H1 (cell line): ENCODE measurements around the gene NOC4L. TPM values are rescaled to one million over a fixed set of nuclear protein-coding genes. Genes with fewer than 3 reads are reported as not detected.
A peak's percentile ranks its signal among the peaks of the same experiment; 100 is the strongest.

ENCODE experiments used
- CTCF ChIA-PET: fragments of 300-600 bp; sonication (Branson Sonifier 250); formaldehyde crosslinking; loops from one replicate; lab custom pipeline; 2021; ENCODE audit not compliant: partially characterized antibody; lab: Charles Lee
- POLR2A ChIA-PET: fragments of 300-600 bp; sonication (Branson Sonifier 250); formaldehyde crosslinking; loops from one replicate; lab custom pipeline; 2021; ENCODE audit warnings: inconsistent platforms; ENCODE audit not compliant: partially characterized antibody; lab: Charles Lee
- DNase-seq, 2 experiments: peaks; one replicate each; pipeline versions ENCODE4 v3.0.0 to v3.0.0-alpha.2; 2010 to 2022; ENCODE audit warnings: low spot score in 2 of 2, low read depth in 1 of 2, mixed read lengths in 1 of 2
- FAIRE-seq: peaks from 2 replicates; lab custom pipeline; 2011; peaks lifted over from hg19 to GRCh38; lab: Jason Lieb, UNC
- H2AFZ ChIP-seq: 2 replicates; pipeline ENCODE4 v1.8.1; 2012; ENCODE audit warnings: low read length, inconsistent platforms
- H2AK5ac ChIP-seq: 2 replicates; pipeline ENCODE4 v1.6.1; 2013; ENCODE audit warnings: low read depth, low read length
- H2BK120ac ChIP-seq: replicated peaks from 2 replicates; pipeline ENCODE3; 2013; ENCODE audit warnings: low read depth, low read length, inconsistent platforms
- H2BK12ac ChIP-seq: 2 replicates; pipeline ENCODE4 v1.6.1; 2013; ENCODE audit warnings: low read depth, low read length
- H2BK15ac ChIP-seq: 2 replicates; pipeline ENCODE4 v1.6.1; 2013; ENCODE audit warnings: low read length
- H2BK20ac ChIP-seq: 2 replicates; pipeline ENCODE4 v1.6.1; 2013; ENCODE audit warnings: low read length
- H2BK5ac ChIP-seq: 2 replicates; pipeline ENCODE4 v1.6.1; 2013; ENCODE audit warnings: low read depth, low read length
- H3K14ac ChIP-seq: 2 replicates; pipeline ENCODE4 v1.6.1; 2013; ENCODE audit warnings: inconsistent platforms; ENCODE audit not compliant: insufficient read length
- H3K18ac ChIP-seq: 2 replicates; pipeline ENCODE4 v1.6.1; 2013; ENCODE audit warnings: low read length; ENCODE audit errors: extremely low read depth
- H3K23ac ChIP-seq: 2 replicates; pipeline ENCODE4 v1.6.1; 2013; ENCODE audit warnings: inconsistent platforms; ENCODE audit not compliant: insufficient read length
- H3K23me2 ChIP-seq: 2 replicates; pipeline ENCODE4 v1.6.1; 2013; ENCODE audit warnings: low read depth, low read length
- H3K27ac ChIP-seq: 2 replicates; pipeline ENCODE4 v1.6.1; 2011; ENCODE audit warnings: low read depth, low read length, inconsistent platforms
- H3K27me3 ChIP-seq, 4 experiments: replicated peaks in 1 of 4; 1 replicate in 1 of 4; 2 replicates in 3 of 4; pipeline versions ENCODE4 v1.6.1 to v1.8.1; 2011 to 2013; ENCODE audit warnings: low read length in 3 of 4, mild to moderate bottlenecking in 3 of 4, inconsistent platforms in 2 of 4, mixed read lengths in 2 of 4, moderate library complexity in 1 of 4; ENCODE audit not compliant: control insufficient read depth in 3 of 4, insufficient read depth in 3 of 4; ENCODE audit errors: extremely low read depth in 1 of 4
- H3K36me3 ChIP-seq, 4 experiments: 2 replicates each; pipeline versions ENCODE4 v1.6.1 to v1.8.1; 2011 to 2013; ENCODE audit warnings: mild to moderate bottlenecking in 4 of 4, low read length in 3 of 4, moderate library complexity in 2 of 4, control low read depth in 1 of 4, inconsistent platforms in 1 of 4; ENCODE audit not compliant: insufficient read depth in 4 of 4, control insufficient read depth in 2 of 4
- H3K4ac ChIP-seq: replicated peaks from 2 replicates; pipeline ENCODE3; 2013; ENCODE audit warnings: low read length, low read depth, mixed read lengths, inconsistent platforms; ENCODE audit not compliant: insufficient read length
- H3K4me1 ChIP-seq, 4 experiments: replicated peaks in 1 of 4; 1 replicate in 1 of 4; 2 replicates in 3 of 4; pipeline versions ENCODE4 v1.6.1 to v1.8.1; 2011 to 2013; ENCODE audit warnings: low read length in 3 of 4, inconsistent platforms in 2 of 4, mixed read lengths in 1 of 4; ENCODE audit not compliant: insufficient read depth in 4 of 4, control insufficient read depth in 3 of 4
- H3K4me2 ChIP-seq, 2 experiments: 2 replicates each; pipeline versions ENCODE4 v1.6.1 to v1.8.1; 2011 to 2013; ENCODE audit warnings: low read depth in 2 of 2, low read length in 2 of 2, control low read depth in 1 of 2, inconsistent platforms in 1 of 2, mild to moderate bottlenecking in 1 of 2; ENCODE audit not compliant: insufficient read depth in 1 of 2
- H3K4me3 ChIP-seq, 4 experiments: fragments of 200-600, 300-600 bp in 1 of 4; sonication (generic), shearing (Covaris generic), sonication (Bioruptor Twin) in 1 of 4; 2 replicates each; pipeline versions ENCODE4 v1.5.1 to v1.8.1; 2011 to 2016; ENCODE audit warnings: low read length in 4 of 4, low read depth in 3 of 4, control low read depth in 2 of 4, inconsistent platforms in 2 of 4, mild to moderate bottlenecking in 2 of 4, mixed read lengths in 1 of 4, moderate library complexity in 1 of 4; ENCODE audit not compliant: insufficient read depth in 2 of 4; ENCODE audit errors: extremely low read depth in 1 of 4
- H3K56ac ChIP-seq: replicated peaks from 2 replicates; pipeline ENCODE3; 2013; ENCODE audit warnings: low read depth, mild to moderate bottlenecking, mixed read lengths, low read length, inconsistent platforms; ENCODE audit not compliant: insufficient read length
- H3K79me1 ChIP-seq: 2 replicates; pipeline ENCODE4 v1.6.1; 2013; ENCODE audit warnings: low read depth, low read length, control low read depth
- H3K79me2 ChIP-seq, 2 experiments: 2 replicates each; pipeline versions ENCODE4 v1.6.1 to v1.8.1; 2012 to 2013; ENCODE audit warnings: low read length in 2 of 2, mild to moderate bottlenecking in 2 of 2, inconsistent platforms in 1 of 2; ENCODE audit not compliant: insufficient read depth in 2 of 2, control insufficient read depth in 1 of 2
- H3K9ac ChIP-seq, 4 experiments: replicated peaks in 1 of 4; 1 replicate in 1 of 4; 2 replicates in 3 of 4; pipeline versions ENCODE4 v1.6.1 to v1.8.1; 2011 to 2013; ENCODE audit warnings: low read depth in 3 of 4, low read length in 3 of 4, control low read depth in 2 of 4, mild to moderate bottlenecking in 2 of 4, moderate library complexity in 2 of 4, inconsistent platforms in 1 of 4; ENCODE audit errors: extremely low read depth in 1 of 4
- H3K9me3 ChIP-seq, 2 experiments: 2 replicates each; pipeline versions ENCODE4 v1.6.1 to v1.8.1; 2012 to 2013; ENCODE audit warnings: mild to moderate bottlenecking in 2 of 2, moderate library complexity in 2 of 2, control low read depth in 1 of 2, inconsistent platforms in 1 of 2, low read depth in 1 of 2, low read length in 1 of 2, mixed read lengths in 1 of 2; ENCODE audit not compliant: insufficient read depth in 2 of 2
- H4K20me1 ChIP-seq, 2 experiments: replicated peaks in 1 of 2; 2 replicates each; pipeline versions ENCODE3 to v1.8.1; 2011 to 2013; ENCODE audit warnings: inconsistent platforms in 2 of 2, low read length in 2 of 2, mild to moderate bottlenecking in 1 of 2; ENCODE audit not compliant: insufficient read depth in 2 of 2, control insufficient read depth in 1 of 2
- H4K5ac ChIP-seq: 2 replicates; pipeline ENCODE4 v1.6.1; 2013; ENCODE audit warnings: low read length, low read depth, mixed read lengths, inconsistent platforms; ENCODE audit not compliant: insufficient read length
- H4K8ac ChIP-seq: 2 replicates; pipeline ENCODE4 v1.8.0; 2013; ENCODE audit warnings: mild to moderate bottlenecking, moderate library complexity, low read length, inconsistent platforms; ENCODE audit not compliant: insufficient read depth; ENCODE audit errors: extremely low read depth
- H4K91ac ChIP-seq: replicated peaks from 2 replicates; pipeline ENCODE3; 2013; ENCODE audit warnings: low read length, mixed read lengths, inconsistent platforms; ENCODE audit not compliant: insufficient read length
- BCL11A ChIP-seq, 2 experiments: IDR thresholded peaks; one replicate each; pipeline ENCODE4 v1.6.1; 2011; ENCODE audit warnings: low read depth in 2 of 2, low read length in 2 of 2, mild to moderate bottlenecking in 2 of 2
- CREB1 ChIP-seq: IDR thresholded peaks from 2 replicates; pipeline ENCODE4 v1.6.1; 2012; ENCODE audit warnings: inconsistent platforms
- EGR1 ChIP-seq: IDR thresholded peaks from 2 replicates; pipeline ENCODE4 v1.6.1; 2011; ENCODE audit warnings: low read depth, low read length, borderline replicate concordance
- KDM1A ChIP-seq: fragments of 200-600, 300-600 bp; sonication (generic); IDR thresholded peaks from 2 replicates; pipeline ENCODE4 v1.7.1; 2016; ENCODE audit warnings: mild to moderate bottlenecking, low read length, borderline replicate concordance
- NANOG ChIP-seq: IDR thresholded peaks from 2 replicates; pipeline ENCODE4 v1.6.1; 2011; ENCODE audit warnings: low read length, low read depth, mild to moderate bottlenecking, inconsistent platforms; ENCODE audit not compliant: insufficient read depth, poor library complexity, severe bottlenecking
- RXRA ChIP-seq: IDR thresholded peaks from 2 replicates; pipeline ENCODE4 v1.6.1; 2011; ENCODE audit warnings: low read depth, mild to moderate bottlenecking, low read length, moderate library complexity; ENCODE audit not compliant: insufficient read depth
- SAP30 ChIP-seq: fragments of 300-600 bp; sonication (generic); IDR thresholded peaks from 2 replicates; pipeline ENCODE4 v1.7.1; 2012; ENCODE audit warnings: low read length, moderate library complexity, mild to moderate bottlenecking, inconsistent platforms; ENCODE audit not compliant: insufficient read depth, insufficient replicate concordance
- WGBS, 2 experiments: shearing (Covaris generic) in 1 of 2; methylation state at CpG; one replicate each; pipeline versions ENCODE4 v1.1.6 to v1.1.7; 2013 to 2015; ENCODE audit warnings: low lambda C conversion rate in 2 of 2, mixed read lengths in 2 of 2, inconsistent platforms in 1 of 2, low coverage in 1 of 2, missing lambda C conversion rate in 1 of 2; ENCODE audit not compliant: insufficient replicate concordance in 2 of 2, insufficient coverage in 1 of 2, insufficient read length in 1 of 2; ENCODE audit errors: extremely low coverage in 1 of 2, missing lambda C conversion rate in 1 of 2; 5-methylcytosine and 5-hydroxymethylcytosine counted together
- polyA plus RNA-seq, 7 experiments: library from polyadenylated mRNA; depleted of rRNA in 3 of 7; stranded (reverse) in 5 of 7; unstranded in 2 of 7; fragments of >200 nt in 5 of 7; fragments of 200-250 nt in 2 of 7; gene quantifications; 1 replicate in 5 of 7; 2 replicates in 1 of 7; 4 replicates in 1 of 7; pipeline versions ENCODE4 v1.2.1 to v1.2.3, GENCODE V29; 2011 to 2013; ENCODE audit warnings: missing spikeins in 2 of 7, mixed read lengths in 2 of 7
- total RNA-seq: library from RNA; stranded (reverse); fragmentation: NEBNext Ultra II Directional; extraction: Animal tissue kit (Norgen Biotek cat#: 25700); gene quantifications from 2 replicates; pipeline ENCODE4 v1.2.1, GENCODE V29; 2021
- TF ChIP-seq, protein P1 (sequence below), 3 experiments: IDR thresholded peaks; 1 replicate in 2 of 3; 2 replicates in 1 of 3; pipeline versions ENCODE4 v1.5.1 to v1.6.1; 2011; ENCODE audit warnings: low read length in 3 of 3, mild to moderate bottlenecking in 3 of 3, inconsistent platforms in 2 of 3, low read depth in 1 of 3, moderate library complexity in 1 of 3; ENCODE audit not compliant: insufficient read depth in 1 of 3; ENCODE audit errors: control extremely low read depth in 1 of 3

Gene NOC4L
- total and polyA plus RNA-seq, 2 of the 8 experiments (the other 6 are each of a cell fraction or from before 2014, with no cell fraction given), result 26.8 to 40.3 TPM

DNA sequence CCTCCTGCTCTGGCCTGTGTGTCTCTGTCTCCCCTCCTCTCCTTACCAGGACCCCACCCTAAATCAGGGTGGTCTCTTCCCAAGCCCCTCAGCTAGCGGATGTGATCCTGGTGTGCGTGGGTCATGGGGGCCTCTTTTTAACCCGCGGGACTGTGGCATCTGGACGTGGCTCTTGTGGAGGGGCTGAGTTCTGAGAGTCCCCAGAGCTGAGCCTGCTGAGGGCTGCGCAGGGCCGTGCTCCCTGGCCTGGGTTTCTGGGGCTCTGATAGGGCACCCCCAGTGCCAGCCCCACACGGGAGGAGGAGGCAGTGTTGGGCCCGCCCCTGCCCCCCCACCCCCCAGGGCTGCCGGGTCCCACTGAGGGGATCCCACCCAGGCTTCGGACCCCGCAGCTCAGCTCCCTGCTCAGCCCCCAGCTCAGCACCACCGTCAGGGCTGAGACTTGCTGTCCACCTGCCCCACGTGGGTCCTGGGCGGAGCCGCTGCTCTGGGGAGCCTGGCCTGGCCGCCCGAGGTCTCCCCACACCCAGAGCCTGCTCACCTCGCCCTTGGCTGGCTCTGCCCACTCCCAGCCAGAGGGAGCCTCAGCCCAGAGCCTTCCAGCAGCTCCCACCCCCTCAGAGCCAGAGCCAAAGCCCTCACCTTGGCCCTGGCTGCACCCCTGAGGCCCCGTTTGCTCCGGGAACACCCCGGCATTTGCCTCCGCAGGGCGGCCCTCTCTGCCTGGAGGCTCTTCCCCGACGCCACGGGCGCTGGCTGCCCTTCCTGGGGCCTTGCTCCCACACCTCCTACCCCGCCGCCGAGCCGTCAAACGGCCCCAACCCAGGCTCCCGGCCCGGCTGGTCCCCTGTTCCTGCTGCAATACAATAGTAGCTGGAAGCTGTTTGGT is 31.5 kb downstream of the NOC4L start:
- Histone ChIP-seq H3K56ac (no peak overlapping the region), H2BK12ac (no peak overlapping the region), H2AFZ (no peak overlapping the region), H3K14ac (no peak overlapping the region), H3K4me1 (0 out of 7 replicates have a peak, but pooled peaks cover 0 to 2% (median 0%) of the 10 kb centered on the region in 4 experiments), H4K91ac (no peak overlapping the region), H3K9me3 (no peaks in the 10 kb centered on the region; a peak in 1 of 4 replicates), H4K20me1 (peaks cover 0 to 6% of the 10 kb centered on the region in 2 experiments), H2BK5ac (no peak overlapping the region), H3K4me3 (no peak overlapping the region), H3K27ac (no peak overlapping the region), H3K23ac (no peak overlapping the region), H3K27me3 (peaks cover 0 to 28% (median 19%) of the 10 kb centered on the region in 4 experiments; a peak in 4 of 7 replicates), H3K18ac (no peak overlapping the region), H3K4me2 (no peak overlapping the region), H3K23me2 (no peaks in the 10 kb centered on the region), H2BK15ac (no peak overlapping the region), H4K5ac (no peak overlapping the region), H2AK5ac (no peak overlapping the region), H2BK20ac (no peak overlapping the region), H4K8ac (peak overlapping the region; percentile 68; the same call in 1 of the 2 replicates), H3K36me3 (no peaks in the 10 kb centered on the region; a peak in 1 of 8 replicates), H3K79me1 (no peaks in the 10 kb centered on the region), H3K4ac (no peak overlapping the region), H3K79me2 (no peaks in the 10 kb centered on the region), H2BK120ac (no peak overlapping the region), H3K9ac (no peak overlapping the region)
- ChIA-PET CTCF (interaction anchor here (1.2 to 1.7 kb wide), 5 partner anchors 13 to 238 kb away, joined by 4 read pairs; no protein-coding TSS in a partner anchor), POLR2A (interaction anchor here (0.5 to 2.0 kb wide), 2 partner anchors 13 to 35 kb away, joined by 5 to 10 read pairs; no protein-coding TSS in a partner anchor)
- no peak for FAIRE-seq
- DNase-seq, result no peak
- 85% methylated on average over 29 of the region's 35 CpGs; no CpG with 5 or more reads in 1 of the 2 experiments for WGBS, 2 experiments
- TF ChIP-seq KDM1A (no peak), BCL11A (IDR thresholded peaks at IDR 0.05; ENCODE audit: low read depth in 2 of 2, low read length in 2 of 2) (no peak), SAP30 (no peak), EGR1 (no peak), CREB1 (no peak), NANOG (no peak), RXRA (no peak)
- TF ChIP-seq, protein P1, sequence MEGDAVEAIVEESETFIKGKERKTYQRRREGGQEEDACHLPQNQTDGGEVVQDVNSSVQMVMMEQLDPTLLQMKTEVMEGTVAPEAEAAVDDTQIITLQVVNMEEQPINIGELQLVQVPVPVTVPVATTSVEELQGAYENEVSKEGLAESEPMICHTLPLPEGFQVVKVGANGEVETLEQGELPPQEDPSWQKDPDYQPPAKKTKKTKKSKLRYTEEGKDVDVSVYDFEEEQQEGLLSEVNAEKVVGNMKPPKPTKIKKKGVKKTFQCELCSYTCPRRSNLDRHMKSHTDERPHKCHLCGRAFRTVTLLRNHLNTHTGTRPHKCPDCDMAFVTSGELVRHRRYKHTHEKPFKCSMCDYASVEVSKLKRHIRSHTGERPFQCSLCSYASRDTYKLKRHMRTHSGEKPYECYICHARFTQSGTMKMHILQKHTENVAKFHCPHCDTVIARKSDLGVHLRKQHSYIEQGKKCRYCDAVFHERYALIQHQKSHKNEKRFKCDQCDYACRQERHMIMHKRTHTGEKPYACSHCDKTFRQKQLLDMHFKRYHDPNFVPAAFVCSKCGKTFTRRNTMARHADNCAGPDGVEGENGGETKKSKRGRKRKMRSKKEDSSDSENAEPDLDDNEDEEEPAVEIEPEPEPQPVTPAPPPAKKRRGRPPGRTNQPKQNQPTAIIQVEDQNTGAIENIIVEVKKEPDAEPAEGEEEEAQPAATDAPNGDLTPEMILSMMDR (IDR thresholded peaks at IDR 0.05; ENCODE audit: control extremely low read depth in 1 of 3, insufficient read depth in 1 of 3, low read depth in 1 of 3, low read length in 3 of 3), result no peak
